Neural progenitor cell (in vitro differentiated cells): ENCODE data around the gene GALNT13. TPM values are rescaled to one million over a fixed set of nuclear protein-coding genes. Genes with fewer than 3 reads are reported as not detected.
A peak's percentile ranks its signal among the peaks of the same experiment; 100 is the strongest.

Experiments
- DNase-seq: peaks from one replicate; pipeline ENCODE4 v3.0.0-alpha.2; 2016; ENCODE audit warnings: low spot score
- H2AFZ ChIP-seq: fragments of 200-600 bp; sonication (generic); replicated peaks from 2 replicates; pipeline ENCODE4 v1.6.1; 2016; ENCODE audit warnings: antibody characterized with exemption
- H3F3A ChIP-seq: fragments of 200-600 bp; sonication (generic); 2 replicates; pipeline ENCODE4 v1.6.1; 2016; ENCODE audit warnings: antibody characterized with exemption, low read depth
- H3K27ac ChIP-seq: fragments of 200-600 bp; sonication (generic); 2 replicates; pipeline ENCODE4 v1.5.1; 2016; ENCODE audit warnings: mild to moderate bottlenecking
- H3K27me3 ChIP-seq: fragments of 200-600 bp; sonication (generic); 2 replicates; pipeline ENCODE4 v1.6.1; 2016; ENCODE audit warnings: mild to moderate bottlenecking, moderate library complexity
- H3K36me3 ChIP-seq: fragments of 200-600 bp; sonication (generic); 2 replicates; pipeline ENCODE4 v1.5.1; 2016
- H3K4me1 ChIP-seq: fragments of 200-600 bp; sonication (generic); 2 replicates; pipeline ENCODE4 v1.6.1; 2016; ENCODE audit warnings: mixed run types
- H3K4me2 ChIP-seq: fragments of 200-600 bp; sonication (generic); 2 replicates; pipeline ENCODE4 v1.6.1; 2016
- H3K4me3 ChIP-seq: fragments of 200-600 bp; sonication (generic); 2 replicates; pipeline ENCODE4 v1.5.1; 2016
- H3K79me2 ChIP-seq: fragments of 200-600 bp; sonication (generic); 2 replicates; pipeline ENCODE4 v1.6.1; 2016; ENCODE audit warnings: low read depth
- H3K9ac ChIP-seq: fragments of 200-600 bp; sonication (generic); 2 replicates; pipeline ENCODE4 v1.6.1; 2016
- H3K9me3 ChIP-seq: fragments of 200-600 bp; sonication (generic); 2 replicates; pipeline ENCODE4 v1.5.1; 2016; ENCODE audit warnings: low read depth
- H4K20me1 ChIP-seq: fragments of 200-600 bp; sonication (generic); 2 replicates; pipeline ENCODE4 v1.6.1; 2016; ENCODE audit warnings: low read depth
- H3K27ac Mint-ChIP-seq: 3 replicates; pipeline ENCODE4 v1.8.0; 2021; ENCODE audit warnings: mixed read lengths
- H3K27me3 Mint-ChIP-seq: 2 replicates; pipeline ENCODE4 v1.8.0; 2022; ENCODE audit warnings: low read depth, mild to moderate bottlenecking, inconsistent platforms, moderate library complexity, mixed read lengths; ENCODE audit not compliant: insufficient read depth
- H3K36me3 Mint-ChIP-seq: 3 replicates; pipeline ENCODE4 v1.8.0; 2021; ENCODE audit warnings: mixed read lengths
- H3K4me1 Mint-ChIP-seq: 3 replicates; pipeline ENCODE4 v1.8.0; 2021; ENCODE audit warnings: mixed read lengths
- H3K4me3 Mint-ChIP-seq: 3 replicates; pipeline ENCODE4 v1.8.0; 2021; ENCODE audit warnings: mild to moderate bottlenecking, moderate library complexity, mixed read lengths
- H3K9me3 Mint-ChIP-seq: 3 replicates; pipeline ENCODE4 v1.8.0; 2020; ENCODE audit warnings: mixed read lengths
- CTCF ChIP-seq: fragments of 200-600 bp; sonication (generic); IDR thresholded peaks from 2 replicates; pipeline ENCODE4 v1.5.1; 2017; ENCODE audit warnings: antibody characterized with exemption, mild to moderate bottlenecking
- EZH2 ChIP-seq: fragments of 200-600 bp; sonication (generic); IDR thresholded peaks from 2 replicates; pipeline ENCODE4 v1.6.1; 2017; ENCODE audit warnings: antibody characterized with exemption, mild to moderate bottlenecking, moderate library complexity
- EZH2phosphoT487 ChIP-seq: fragments of 200-600 bp; sonication (generic); IDR thresholded peaks from 2 replicates; pipeline ENCODE4 v1.6.1; 2017; ENCODE audit warnings: antibody characterized with exemption
- total RNA-seq: library from RNA; depleted of rRNA; stranded (reverse); fragments of >200 nt; gene quantifications from 2 replicates; pipeline ENCODE4 v1.2.3, GENCODE V29; 2015; ENCODE audit warnings: low replicate concordance

GALNT13 gene
- total RNA-seq, result 4.3 and 5.9 TPM in 2 replicates

- no peaks in the 10 kb centered on the region for H3K36me3 ChIP-seq
- H3K27ac Mint-ChIP-seq, result peak within 1 kb of the TSS; percentile 53
- H3K4me1 Mint-ChIP-seq, result peaks cover 23% of the 10 kb centered on the region
- no peak for TF ChIP-seq CTCF
- TF ChIP-seq EZH2, result no peak
- TF ChIP-seq EZH2phosphoT487, result no peak
- H4K20me1 ChIP-seq, result peaks cover 33% of the 10 kb centered on the region
- H2AFZ ChIP-seq, result peak within 1 kb of the TSS; percentile 94
- peaks cover 13% of the 10 kb centered on the region for H3K4me1 ChIP-seq
- no peak within 1 kb of the TSS for H3K27ac ChIP-seq
- H3K9me3 Mint-ChIP-seq, result no peaks in the 10 kb centered on the region
- no peaks in the 10 kb centered on the region for H3K36me3 Mint-ChIP-seq
- peaks cover 26% of the 10 kb centered on the region for H3F3A ChIP-seq
- DNase-seq, result peak; percentile 92
- no peaks in the 10 kb centered on the region for H3K79me2 ChIP-seq
- peaks cover 22% of the 10 kb centered on the region for H3K27me3 Mint-ChIP-seq
- no peak within 1 kb of the TSS for H3K9ac ChIP-seq
- H3K4me2 ChIP-seq, result peak within 1 kb of the TSS; percentile 80
- no peaks in the 10 kb centered on the region for H3K9me3 ChIP-seq
- H3K4me3 ChIP-seq, result peak within 1 kb of the TSS; percentile 68
- H3K27me3 ChIP-seq, result peaks cover 53% of the 10 kb centered on the region
- peak within 1 kb of the TSS; percentile 89 for H3K4me3 Mint-ChIP-seq
These were observed at the start of gene GALNT13 for GRCh38 chr2:153871231-153872221. Gene GALNT13 (plus strand): TSS chr2:153871922.

GRCh38 chr2:153823880-153824279, 47.8 kb upstream of the GALNT13 start:
- Histone ChIP-seq H4K20me1 (no peaks in the 10 kb centered on the region), H3K9me3 (no peaks in the 10 kb centered on the region), H3K9ac (no peak overlapping the region), H3K4me2 (no peak overlapping the region), H3K79me2 (no peaks in the 10 kb centered on the region), H2AFZ (no peak overlapping the region), H3K4me1 (no peaks in the 10 kb centered on the region), H3K27me3 (no peaks in the 10 kb centered on the region), H3K36me3 (no peaks in the 10 kb centered on the region), H3K27ac (no peak overlapping the region), H3K4me3 (no peak overlapping the region), H3F3A (no peaks in the 10 kb centered on the region)
- Mint-ChIP-seq H3K27ac (no peak overlapping the region), H3K36me3 (peaks cover 2% of the 10 kb centered on the region), H3K27me3 (peaks cover 5% of the 10 kb centered on the region), H3K4me3 (no peak overlapping the region), H3K9me3 (peaks cover 13% of the 10 kb centered on the region), H3K4me1 (no peaks in the 10 kb centered on the region)
- TF ChIP-seq EZH2, result no peak
- no peak for TF ChIP-seq CTCF
- TF ChIP-seq EZH2phosphoT487, result no peak
- DNase-seq, result no peak

GRCh38 chr2:153828335-153828734, 43.4 kb upstream of the GALNT13 start:
- H3K4me3 ChIP-seq, result no peak overlapping the region
- no peak overlapping the region for H3K9ac ChIP-seq
- no peaks in the 10 kb centered on the region for H3F3A ChIP-seq
- TF ChIP-seq CTCF (no peak), EZH2 (no peak), EZH2phosphoT487 (no peak)
- H3K27me3 ChIP-seq, result no peaks in the 10 kb centered on the region
- no peaks in the 10 kb centered on the region for H3K4me1 Mint-ChIP-seq
- no peak overlapping the region for H3K4me3 Mint-ChIP-seq
- H3K9me3 ChIP-seq, result no peaks in the 10 kb centered on the region
- no peak overlapping the region for H3K27ac ChIP-seq
- no peak overlapping the region for H3K4me2 ChIP-seq
- H3K4me1 ChIP-seq, result no peaks in the 10 kb centered on the region
- DNase-seq, result no peak
- H3K36me3 ChIP-seq, result no peaks in the 10 kb centered on the region
- peaks cover 3% of the 10 kb centered on the region for H3K27me3 Mint-ChIP-seq
- H2AFZ ChIP-seq, result no peak overlapping the region
- H3K9me3 Mint-ChIP-seq, result peaks cover 15% of the 10 kb centered on the region
- peaks cover 2% of the 10 kb centered on the region for H3K36me3 Mint-ChIP-seq
- no peaks in the 10 kb centered on the region for H4K20me1 ChIP-seq
- H3K79me2 ChIP-seq, result no peaks in the 10 kb centered on the region
- H3K27ac Mint-ChIP-seq, result no peak overlapping the region
